HepG2 (cell line): ENCODE measurements around the gene OSBPL2. TPM values are rescaled to one million over a fixed set of nuclear protein-coding genes. Genes with fewer than 3 reads are reported as not detected.

Source experiments
- AGO1 ChIP-seq: fragments of 200-400 bp; formaldehyde crosslinking; IDR thresholded peaks from 2 replicates; pipeline ENCODE4 v1.6.1; 2017; ENCODE audit warnings: mild to moderate bottlenecking, low read depth, low read length, moderate library complexity; ENCODE audit not compliant: poor library complexity, severe bottlenecking
- FOXJ3 ChIP-seq: sonication (generic); formaldehyde crosslinking; IDR thresholded peaks from 2 replicates; pipeline ENCODE4 v1.4.0; 2020; ENCODE audit warnings: missing genetic modification reagents, mild to moderate bottlenecking, borderline replicate concordance
- PPARG ChIP-seq: conservative IDR thresholded peaks from 2 replicates; pipeline ENCODE4 v1.6.1; 2016; ENCODE audit warnings: missing biosample characterization, missing genetic modification reagents
- ZBED4 ChIP-seq: sonication (generic); formaldehyde crosslinking; IDR thresholded peaks from 2 replicates; pipeline ENCODE4 v1.4.0; 2020; ENCODE audit warnings: missing genetic modification reagents, borderline replicate concordance
- ZBTB14 ChIP-seq: sonication (generic); formaldehyde crosslinking; IDR thresholded peaks from 2 replicates; pipeline ENCODE4 v1.4.0; 2020; ENCODE audit warnings: missing genetic modification reagents
- ZMYM2 ChIP-seq: sonication (generic); formaldehyde crosslinking; IDR thresholded peaks from 2 replicates; pipeline ENCODE4 v1.8.0; 2022; ENCODE audit warnings: mild to moderate bottlenecking, missing genetic modification reagents
- ZNF232 ChIP-seq: sonication (generic); formaldehyde crosslinking; IDR thresholded peaks from 2 replicates; pipeline ENCODE4 v1.4.0; 2020; ENCODE audit warnings: missing genetic modification reagents, borderline replicate concordance
- ZNF281 ChIP-seq: sonication (generic); formaldehyde crosslinking; IDR thresholded peaks from 2 replicates; pipeline ENCODE4 v1.4.0; 2020; ENCODE audit warnings: missing genetic modification reagents, borderline replicate concordance
- ZNF441 ChIP-seq: sonication (generic); formaldehyde crosslinking; IDR thresholded peaks from 2 replicates; pipeline ENCODE4 v1.7.0; 2021; ENCODE audit warnings: missing genetic modification reagents, borderline replicate concordance
- ZNF768 ChIP-seq: sonication (generic); formaldehyde crosslinking; IDR thresholded peaks from 2 replicates; pipeline ENCODE4 v1.4.0; 2020; ENCODE audit warnings: missing genetic modification reagents
- polyA plus RNA-seq, 8 experiments: library from polyadenylated mRNA; depleted of rRNA in 3 of 8; stranded (reverse) in 7 of 8; unstranded in 1 of 8; fragments of >200 nt; fragmentation: Illumina TruSeq in 4 of 8; extraction: Trizol in 4 of 8; gene quantifications; 2 replicates each; pipeline versions ENCODE4 v1.2.1 to v1.2.3, GENCODE V29; 2011 to 2016; ENCODE audit warnings: low read depth in 4 of 8, missing spikeins in 1 of 8, mixed read lengths in 1 of 8; ENCODE audit not compliant: insufficient read depth in 1 of 8
- total RNA-seq, 5 experiments: library from RNA; depleted of rRNA; stranded (reverse); fragments of >200 nt; fragmentation: Illumina TruSeq; extraction: Trizol; gene quantifications; 2 replicates each; pipeline ENCODE4 v1.2.3, GENCODE V29; 2016; ENCODE audit warnings: low read depth in 1 of 5

OSBPL2 gene
- total and polyA plus RNA-seq, 2 of the 13 experiments (the other 11 are each of a cell fraction or from before 2014, with no cell fraction given) = 18.5 to 37.4 TPM

- no peak for TF ChIP-seq ZNF281
- TF ChIP-seq AGO1 = peak; percentile 50
- no peak for TF ChIP-seq ZNF232 (CRISPR knock-in tag)
- no peak for TF ChIP-seq ZMYM2 (CRISPR knock-in tag)
- no peak for TF ChIP-seq FOXJ3 (CRISPR knock-in tag)
- no peak for TF ChIP-seq ZBED4 (CRISPR knock-in tag)
- no peak for TF ChIP-seq PPARG (CRISPR knock-in tag)
- no peak for TF ChIP-seq ZBTB14
- TF ChIP-seq ZNF441 (CRISPR knock-in tag) = no peak
- TF ChIP-seq ZNF768 (CRISPR knock-in tag) = peak; percentile 52; the same call in 1 of the 2 replicates
Observed at GRCh38 chr20:62205618-62206387, 32.5 kb upstream of the OSBPL2 start (continued).
